Panc1 (cell line): ENCODE measurements around the gene LAMA5. TPM values are rescaled to one million over a fixed set of nuclear protein-coding genes. Genes with fewer than 3 reads are reported as not detected.

ENCODE experiments used
- ATAC-seq: fragments of 200-7000 bp; cut with Tn5 transposase; 2 replicates; pipeline ENCODE4 v1.9.1; 2020; ENCODE audit warnings: mild to moderate bottlenecking, moderate library complexity
- BruUV-seq: library from RNA; stranded (reverse); fragments of 400-500 nt; replicated peaks from 2 replicates; lab custom pipeline; 2021; lab: Mats Ljungman, UMichigan
- CTCF ChIA-PET: fragments of 300-600 bp; sonication (Branson Sonifier 250); formaldehyde crosslinking; loops from one replicate; lab custom pipeline; 2022; ENCODE audit warnings: antibody characterized with exemption; lab: Charles Lee
- POLR2A ChIA-PET: fragments of 300-600 bp; sonication (Branson Sonifier 250); formaldehyde crosslinking; loops from one replicate; lab custom pipeline; 2022; ENCODE audit warnings: antibody characterized with exemption; lab: Charles Lee
- DNase-seq: peaks from one replicate; pipeline ENCODE4 v3.0.0-alpha.2; 2010; ENCODE audit warnings: low read depth, low spot score
- H3K27ac ChIP-seq: 2 replicates; pipeline ENCODE4 v1.5.1; 2011; ENCODE audit warnings: mild to moderate bottlenecking, low read length, inconsistent platforms
- H3K27me3 ChIP-seq: fragments of 200-500 bp; sonication (Bioruptor generic); 2 replicates; pipeline ENCODE4 v1.6.0; 2014; ENCODE audit warnings: low read length, inconsistent platforms; ENCODE audit not compliant: control insufficient read depth, insufficient read depth
- H3K36me3 ChIP-seq: fragments of 200-500 bp; sonication (Bioruptor generic); 2 replicates; pipeline ENCODE4 v1.5.1; 2014; ENCODE audit warnings: inconsistent platforms, mild to moderate bottlenecking, low read length, moderate library complexity; ENCODE audit not compliant: control insufficient read depth, insufficient read depth
- H3K4me1 ChIP-seq: 2 replicates; pipeline ENCODE4 v1.5.1; 2011; ENCODE audit warnings: inconsistent platforms, mild to moderate bottlenecking, low read length, moderate library complexity; ENCODE audit not compliant: control insufficient read depth, insufficient read depth
- H3K4me3 ChIP-seq, 2 experiments: 2 replicates each; pipeline ENCODE4 v1.5.1; 2011 to 2012; ENCODE audit warnings: low read depth in 2 of 2, low read length in 2 of 2, mild to moderate bottlenecking in 2 of 2, inconsistent platforms in 1 of 2, moderate library complexity in 1 of 2
- H3K9me3 ChIP-seq: fragments of 200-500 bp; sonication (Bioruptor generic); 2 replicates; pipeline ENCODE4 v1.5.1; 2014; ENCODE audit warnings: low read depth, mild to moderate bottlenecking, inconsistent platforms, low read length, moderate library complexity; ENCODE audit not compliant: control insufficient read depth, insufficient read depth
- POLR2AphosphoS5 ChIP-seq: IDR thresholded peaks from 2 replicates; pipeline ENCODE4 v1.6.1; 2012; ENCODE audit warnings: mild to moderate bottlenecking, low read depth, low read length, moderate library complexity
- SIN3A ChIP-seq: IDR thresholded peaks from 2 replicates; pipeline ENCODE4 v1.6.1; 2012; ENCODE audit warnings: low read depth, mild to moderate bottlenecking, low read length, moderate library complexity, borderline replicate concordance; ENCODE audit not compliant: insufficient read depth
- TCF7L2 ChIP-seq: IDR thresholded peaks from 2 replicates; pipeline ENCODE4 v1.6.1; 2011; ENCODE audit warnings: mild to moderate bottlenecking, low read depth, low read length, inconsistent platforms
- in situ Hi-C: cut with HindIII; loops from 2 replicates; pipeline ENCODE4 v1.10.0; 2016; ENCODE audit warnings: low sequenced_read_pairs, low pct_unique_long_range_greater_than_20kb
- intact Hi-C: fragments of 100-400 bp; cut with micrococcal nuclease; formaldehyde crosslinking; loops from one replicate; pipeline ENCODE4 v1.10.0; 2022; ENCODE audit not compliant: unreplicated experiment
- total RNA-seq: library from RNA; stranded (reverse); gene quantifications from one replicate; pipeline ENCODE4 v1.2.1, GENCODE V29; 2021; ENCODE audit not compliant: unreplicated experiment
- TF ChIP-seq, protein P1 (sequence below): fragments of 450-650 bp; IDR thresholded peaks from 2 replicates; pipeline ENCODE4 v1.5.1; 2017; ENCODE audit warnings: mild to moderate bottlenecking
- TF ChIP-seq, protein P2 (sequence below), 2 experiments: IDR thresholded peaks; 2 replicates each; pipeline ENCODE4 v1.6.1; 2011 to 2012; ENCODE audit warnings: low read depth in 2 of 2, control low read depth in 1 of 2, low read length in 1 of 2, mild to moderate bottlenecking in 1 of 2, moderate library complexity in 1 of 2; ENCODE audit not compliant: insufficient read depth in 1 of 2

The LAMA5 gene
- total RNA-seq, 1 experiment from 2014 or later = 497 TPM

DNA sequence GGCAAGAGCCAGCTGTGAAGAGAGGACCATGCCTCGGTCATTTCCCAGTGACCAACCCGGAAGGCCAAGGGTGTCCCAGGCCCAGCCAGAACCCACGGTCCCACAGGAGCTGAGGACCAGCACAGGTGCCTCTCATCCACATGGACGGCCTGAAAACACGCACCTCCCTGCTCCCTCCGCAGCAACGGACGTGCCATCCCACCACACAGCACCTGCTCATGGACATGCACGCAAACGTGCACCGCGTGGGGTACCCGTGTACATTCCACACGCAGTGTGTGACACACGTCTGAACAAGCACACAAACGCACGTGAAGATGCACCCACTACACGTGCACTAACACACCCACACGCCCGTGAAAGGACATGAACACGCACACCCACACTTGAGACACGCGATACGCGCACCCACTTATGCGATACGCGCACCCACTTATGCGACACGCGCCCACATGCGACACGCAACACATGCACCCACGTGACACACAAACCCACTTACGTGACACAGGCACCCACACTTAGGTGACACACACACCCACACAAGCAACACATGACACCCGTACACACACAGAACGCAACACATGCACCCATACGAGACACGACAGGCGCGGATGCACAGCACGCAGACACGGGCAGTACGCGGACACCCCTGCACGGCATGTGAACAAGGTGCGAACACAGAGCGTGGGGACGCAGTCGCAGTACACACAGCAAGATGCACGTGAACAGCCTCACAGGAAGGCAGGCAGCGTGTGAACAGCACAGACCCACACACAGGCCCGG lies 30.1 kb downstream of the LAMA5 start:
- Histone ChIP-seq H3K27me3 (no peaks in the 10 kb centered on the region), H3K9me3 (no peaks in the 10 kb centered on the region), H3K4me1 (no peaks in the 10 kb centered on the region), H3K4me3 (no peak overlapping the region), H3K27ac (no peak overlapping the region), H3K36me3 (peaks cover 23% of the 10 kb centered on the region)
- ChIA-PET CTCF (no interaction called here), POLR2A (no interaction called here)
- ATAC-seq (no peak), DNase-seq (no peak)
- intact Hi-C loops (no loop called here), in situ Hi-C loops (no loop called here)
- no TSS peak for BruUV-seq
- TF ChIP-seq SIN3A (no peak), TCF7L2 (no peak)
- TF ChIP-seq, protein P1, sequence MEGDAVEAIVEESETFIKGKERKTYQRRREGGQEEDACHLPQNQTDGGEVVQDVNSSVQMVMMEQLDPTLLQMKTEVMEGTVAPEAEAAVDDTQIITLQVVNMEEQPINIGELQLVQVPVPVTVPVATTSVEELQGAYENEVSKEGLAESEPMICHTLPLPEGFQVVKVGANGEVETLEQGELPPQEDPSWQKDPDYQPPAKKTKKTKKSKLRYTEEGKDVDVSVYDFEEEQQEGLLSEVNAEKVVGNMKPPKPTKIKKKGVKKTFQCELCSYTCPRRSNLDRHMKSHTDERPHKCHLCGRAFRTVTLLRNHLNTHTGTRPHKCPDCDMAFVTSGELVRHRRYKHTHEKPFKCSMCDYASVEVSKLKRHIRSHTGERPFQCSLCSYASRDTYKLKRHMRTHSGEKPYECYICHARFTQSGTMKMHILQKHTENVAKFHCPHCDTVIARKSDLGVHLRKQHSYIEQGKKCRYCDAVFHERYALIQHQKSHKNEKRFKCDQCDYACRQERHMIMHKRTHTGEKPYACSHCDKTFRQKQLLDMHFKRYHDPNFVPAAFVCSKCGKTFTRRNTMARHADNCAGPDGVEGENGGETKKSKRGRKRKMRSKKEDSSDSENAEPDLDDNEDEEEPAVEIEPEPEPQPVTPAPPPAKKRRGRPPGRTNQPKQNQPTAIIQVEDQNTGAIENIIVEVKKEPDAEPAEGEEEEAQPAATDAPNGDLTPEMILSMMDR = no peak
- TF ChIP-seq, protein P2, sequence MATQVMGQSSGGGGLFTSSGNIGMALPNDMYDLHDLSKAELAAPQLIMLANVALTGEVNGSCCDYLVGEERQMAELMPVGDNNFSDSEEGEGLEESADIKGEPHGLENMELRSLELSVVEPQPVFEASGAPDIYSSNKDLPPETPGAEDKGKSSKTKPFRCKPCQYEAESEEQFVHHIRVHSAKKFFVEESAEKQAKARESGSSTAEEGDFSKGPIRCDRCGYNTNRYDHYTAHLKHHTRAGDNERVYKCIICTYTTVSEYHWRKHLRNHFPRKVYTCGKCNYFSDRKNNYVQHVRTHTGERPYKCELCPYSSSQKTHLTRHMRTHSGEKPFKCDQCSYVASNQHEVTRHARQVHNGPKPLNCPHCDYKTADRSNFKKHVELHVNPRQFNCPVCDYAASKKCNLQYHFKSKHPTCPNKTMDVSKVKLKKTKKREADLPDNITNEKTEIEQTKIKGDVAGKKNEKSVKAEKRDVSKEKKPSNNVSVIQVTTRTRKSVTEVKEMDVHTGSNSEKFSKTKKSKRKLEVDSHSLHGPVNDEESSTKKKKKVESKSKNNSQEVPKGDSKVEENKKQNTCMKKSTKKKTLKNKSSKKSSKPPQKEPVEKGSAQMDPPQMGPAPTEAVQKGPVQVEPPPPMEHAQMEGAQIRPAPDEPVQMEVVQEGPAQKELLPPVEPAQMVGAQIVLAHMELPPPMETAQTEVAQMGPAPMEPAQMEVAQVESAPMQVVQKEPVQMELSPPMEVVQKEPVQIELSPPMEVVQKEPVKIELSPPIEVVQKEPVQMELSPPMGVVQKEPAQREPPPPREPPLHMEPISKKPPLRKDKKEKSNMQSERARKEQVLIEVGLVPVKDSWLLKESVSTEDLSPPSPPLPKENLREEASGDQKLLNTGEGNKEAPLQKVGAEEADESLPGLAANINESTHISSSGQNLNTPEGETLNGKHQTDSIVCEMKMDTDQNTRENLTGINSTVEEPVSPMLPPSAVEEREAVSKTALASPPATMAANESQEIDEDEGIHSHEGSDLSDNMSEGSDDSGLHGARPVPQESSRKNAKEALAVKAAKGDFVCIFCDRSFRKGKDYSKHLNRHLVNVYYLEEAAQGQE (IDR thresholded peaks at IDR 0.05; ENCODE audit: insufficient read depth in 1 of 2, low read depth in 2 of 2, low read length in 1 of 2) = no peak

DNA sequence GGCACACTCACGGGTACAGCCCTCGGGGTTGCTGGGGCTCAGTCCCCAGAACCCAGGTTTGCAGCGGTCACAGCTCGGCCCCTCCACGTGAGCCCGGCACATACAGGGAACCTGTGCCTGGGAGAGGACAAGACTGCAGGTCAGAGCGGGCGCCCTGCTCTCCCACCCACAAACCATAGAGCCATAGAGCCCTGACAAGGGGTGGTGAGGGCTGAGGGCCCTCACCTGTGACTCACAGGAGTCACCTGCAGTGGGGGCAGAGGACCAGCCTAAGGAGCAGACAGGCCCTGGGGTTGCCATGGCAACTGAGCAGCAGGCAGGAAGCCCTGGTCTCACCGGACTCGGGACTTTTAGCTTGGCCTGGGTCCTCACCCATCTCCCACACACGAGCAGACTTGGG lies 30.8 kb downstream of the LAMA5 start:
- CTCF ChIA-PET = no interaction called here
- POLR2A ChIA-PET = no interaction called here
- H3K27ac ChIP-seq = no peak overlapping the region
- H3K9me3 ChIP-seq = no peaks in the 10 kb centered on the region
- H3K4me1 ChIP-seq = no peaks in the 10 kb centered on the region
- intact Hi-C loops = no loop called here
- no peak overlapping the region for H3K4me3 ChIP-seq
- TF ChIP-seq POLR2AphosphoS5 = 0 out of 2 replicates have a peak, but pooled peaks have one; percentile 13
- TF ChIP-seq, protein P1 = no peak
- no peaks in the 10 kb centered on the region for H3K27me3 ChIP-seq
- ATAC-seq = peak; percentile 15; the same call in 1 of the 2 replicates
- in situ Hi-C loops = no loop called here
- BruUV-seq = no TSS peak
- peaks cover 18% of the 10 kb centered on the region for H3K36me3 ChIP-seq
- no peak for DNase-seq
